Measurements from ENCODE around the gene PSEN2.

PSEN2 gene

GRCh38 chr1:226893936-226894335 lies 23.5 kb downstream of the PSEN2 start:
- TF ChIP-seq, protein P1, sequence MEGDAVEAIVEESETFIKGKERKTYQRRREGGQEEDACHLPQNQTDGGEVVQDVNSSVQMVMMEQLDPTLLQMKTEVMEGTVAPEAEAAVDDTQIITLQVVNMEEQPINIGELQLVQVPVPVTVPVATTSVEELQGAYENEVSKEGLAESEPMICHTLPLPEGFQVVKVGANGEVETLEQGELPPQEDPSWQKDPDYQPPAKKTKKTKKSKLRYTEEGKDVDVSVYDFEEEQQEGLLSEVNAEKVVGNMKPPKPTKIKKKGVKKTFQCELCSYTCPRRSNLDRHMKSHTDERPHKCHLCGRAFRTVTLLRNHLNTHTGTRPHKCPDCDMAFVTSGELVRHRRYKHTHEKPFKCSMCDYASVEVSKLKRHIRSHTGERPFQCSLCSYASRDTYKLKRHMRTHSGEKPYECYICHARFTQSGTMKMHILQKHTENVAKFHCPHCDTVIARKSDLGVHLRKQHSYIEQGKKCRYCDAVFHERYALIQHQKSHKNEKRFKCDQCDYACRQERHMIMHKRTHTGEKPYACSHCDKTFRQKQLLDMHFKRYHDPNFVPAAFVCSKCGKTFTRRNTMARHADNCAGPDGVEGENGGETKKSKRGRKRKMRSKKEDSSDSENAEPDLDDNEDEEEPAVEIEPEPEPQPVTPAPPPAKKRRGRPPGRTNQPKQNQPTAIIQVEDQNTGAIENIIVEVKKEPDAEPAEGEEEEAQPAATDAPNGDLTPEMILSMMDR (IDR thresholded peaks at IDR 0.05; ENCODE audit: low read depth, low read length), result no peak
- no peak overlapping the region for H3K4me3 ChIP-seq (ENCODE audit: low read depth, low read length)

DNA sequence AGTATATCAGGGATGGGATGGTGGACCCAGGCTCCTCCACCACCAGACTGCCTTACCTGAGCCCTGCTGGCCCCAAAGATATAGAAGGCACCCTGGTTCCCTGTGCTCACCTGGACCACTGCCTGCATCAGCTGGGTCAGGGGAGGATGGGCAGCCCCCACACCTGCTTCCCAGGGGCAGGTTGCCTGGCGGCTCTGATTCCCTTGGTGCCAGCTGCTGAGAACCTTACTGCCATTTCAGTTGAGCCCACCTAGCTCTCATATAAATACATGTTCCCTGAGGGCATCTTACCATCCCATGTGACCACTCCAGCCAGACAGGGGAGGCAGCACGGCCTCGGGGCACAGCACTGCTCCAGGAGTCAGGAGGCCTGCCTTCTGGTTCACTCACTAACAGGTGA lies 24.4 kb downstream of the PSEN2 start:
- TF ChIP-seq, protein P1 (IDR thresholded peaks at IDR 0.05; ENCODE audit: low read depth, low read length), result no peak
- H3K4me3 ChIP-seq (ENCODE audit: low read depth, low read length), result no peak overlapping the region

GRCh38 chr1:226895644-226896043 lies 25.2 kb downstream of the PSEN2 start:
- TF ChIP-seq, protein P1 (IDR thresholded peaks at IDR 0.05; ENCODE audit: low read depth, low read length), result no peak
- no peak overlapping the region for H3K4me3 ChIP-seq (ENCODE audit: low read depth, low read length)

DNA sequence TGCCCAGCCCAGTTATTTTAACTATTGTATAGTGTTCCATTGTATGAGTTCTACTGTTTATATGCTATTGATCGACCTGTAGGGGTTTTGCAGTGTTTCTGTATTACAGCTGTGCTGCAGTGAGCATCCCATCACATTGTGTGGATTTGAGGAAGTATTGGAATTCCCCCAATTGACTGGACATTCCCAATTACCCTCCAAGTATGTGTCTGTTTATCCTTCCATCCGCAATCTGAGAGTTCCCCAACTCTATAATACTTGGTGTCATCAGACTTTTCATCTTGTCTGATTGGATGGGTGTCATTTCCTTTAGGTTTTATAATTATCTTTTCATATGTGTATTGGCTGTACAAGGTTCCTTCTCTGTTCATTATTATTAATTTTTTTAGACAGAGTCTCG lies 27.8 kb downstream of the PSEN2 start:
- TF ChIP-seq, protein P1 (IDR thresholded peaks at IDR 0.05; ENCODE audit: low read depth, low read length), result no peak

DNA sequence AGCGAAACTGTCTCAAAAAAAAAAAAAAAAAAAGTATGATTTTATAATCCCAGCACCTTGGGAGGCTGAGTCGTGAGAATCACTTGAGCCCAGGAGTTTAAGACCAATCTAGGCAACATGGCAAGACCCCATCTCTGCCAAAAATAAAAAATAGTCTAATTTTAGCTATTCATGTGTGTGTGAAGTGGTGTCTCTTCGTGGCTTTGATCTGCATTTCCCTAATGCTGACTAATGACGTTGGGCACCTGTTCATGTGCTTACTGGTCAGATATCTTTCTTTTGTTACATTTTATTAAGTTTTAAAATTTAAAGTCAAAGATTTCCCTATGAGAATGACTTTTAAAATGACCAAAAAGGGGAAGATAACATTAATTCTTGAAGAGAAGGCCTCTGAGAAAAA lies 31.0 kb downstream of the PSEN2 start:
- TF ChIP-seq, protein P1 (IDR thresholded peaks at IDR 0.05; ENCODE audit: low read depth, low read length), result no peak
- H3K4me3 ChIP-seq (ENCODE audit: low read depth, low read length), result no peak overlapping the region

More for the DNA sequence above, 27.8 kb downstream of the PSEN2 start:
- no peak overlapping the region for H3K4me3 ChIP-seq (ENCODE audit: low read depth, low read length)

GRCh38 chr1:226902601-226903000 lies 32.2 kb downstream of the PSEN2 start:
- H3K4me3 ChIP-seq (ENCODE audit: low read depth, low read length), result no peak overlapping the region
- TF ChIP-seq, protein P1 (IDR thresholded peaks at IDR 0.05; ENCODE audit: low read depth, low read length), result no peak

DNA sequence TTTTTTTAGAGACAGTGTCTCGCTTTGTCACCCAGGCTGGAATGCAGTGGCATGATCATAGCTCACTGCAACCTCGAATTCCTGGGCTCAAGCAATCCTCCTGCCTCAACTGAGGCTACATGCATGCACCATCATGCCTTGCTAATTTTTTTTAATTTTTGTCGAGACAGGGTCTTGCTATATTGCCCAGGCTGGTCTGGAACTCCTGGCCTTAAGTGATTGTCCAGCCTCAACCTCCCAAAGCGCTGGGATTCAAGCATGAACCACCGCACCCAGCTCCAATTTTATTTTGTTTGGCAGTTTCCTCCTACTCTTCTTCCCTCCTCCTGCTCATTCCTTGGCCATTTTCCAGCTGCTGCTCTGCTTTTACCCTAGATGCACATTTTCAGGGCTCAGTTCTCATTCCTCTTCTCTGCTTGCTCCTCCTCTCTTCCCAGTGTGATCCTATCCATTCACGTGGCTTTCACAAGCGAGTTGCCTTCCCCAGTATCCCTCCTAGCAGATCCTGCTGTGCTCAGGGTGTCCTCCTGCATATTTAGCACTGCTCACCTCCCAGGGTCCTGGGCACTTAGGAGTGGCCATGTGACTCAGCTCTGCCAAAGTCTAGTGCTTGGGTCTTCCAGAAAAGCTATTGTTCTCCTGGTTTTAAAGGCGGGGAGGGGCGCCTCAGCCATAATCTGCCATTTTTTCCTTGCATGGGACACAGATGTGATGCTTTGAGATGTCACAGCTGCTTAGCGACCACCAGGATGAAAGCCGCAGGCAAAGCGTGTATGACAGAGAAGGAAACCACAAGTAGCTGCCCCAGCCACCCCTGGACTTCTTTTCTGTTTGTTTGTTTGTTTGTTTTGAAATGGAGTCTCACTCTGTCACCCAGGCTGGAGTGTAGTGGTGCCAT lies 33.7 kb downstream of the PSEN2 start:
- TF ChIP-seq, protein P1 (IDR thresholded peaks at IDR 0.05; ENCODE audit: low read depth, low read length), result no peak
- H3K4me3 ChIP-seq (ENCODE audit: low read depth, low read length), result no peak overlapping the region

All from WI38 (cell line).